Epithelial cell of proximal tubule (primary cell): ENCODE data around the gene PROSER3. TPM values are rescaled to one million over a fixed set of nuclear protein-coding genes. Genes with fewer than 3 reads are reported as not detected.

ENCODE experiments used
- DNase-seq: peaks from one replicate; pipeline ENCODE4 v3.0.0-alpha.2; 2011; ENCODE audit warnings: low read depth
- H3K4me3 ChIP-seq: 2 replicates; pipeline ENCODE4 v1.5.1; 2011; ENCODE audit warnings: low read depth, mild to moderate bottlenecking, low read length
- total RNA-seq: library from RNA; depleted of rRNA; stranded (reverse); fragments of >200 nt; gene quantifications from 2 replicates; pipeline ENCODE4 v1.2.3, GENCODE V29; 2015
- TF ChIP-seq, protein P1 (sequence below): conservative IDR thresholded peaks from 2 replicates; pipeline ENCODE4 v1.5.1; 2012; ENCODE audit warnings: low read depth, mild to moderate bottlenecking, low read length

The PROSER3 gene
- total RNA-seq, 1 donor from 2014 or later = 14.7 TPM

GRCh38 chr19:35714601-35715354, 43.2 kb upstream of the PROSER3 start:
- DNase-seq = no peak
- TF ChIP-seq, protein P1, sequence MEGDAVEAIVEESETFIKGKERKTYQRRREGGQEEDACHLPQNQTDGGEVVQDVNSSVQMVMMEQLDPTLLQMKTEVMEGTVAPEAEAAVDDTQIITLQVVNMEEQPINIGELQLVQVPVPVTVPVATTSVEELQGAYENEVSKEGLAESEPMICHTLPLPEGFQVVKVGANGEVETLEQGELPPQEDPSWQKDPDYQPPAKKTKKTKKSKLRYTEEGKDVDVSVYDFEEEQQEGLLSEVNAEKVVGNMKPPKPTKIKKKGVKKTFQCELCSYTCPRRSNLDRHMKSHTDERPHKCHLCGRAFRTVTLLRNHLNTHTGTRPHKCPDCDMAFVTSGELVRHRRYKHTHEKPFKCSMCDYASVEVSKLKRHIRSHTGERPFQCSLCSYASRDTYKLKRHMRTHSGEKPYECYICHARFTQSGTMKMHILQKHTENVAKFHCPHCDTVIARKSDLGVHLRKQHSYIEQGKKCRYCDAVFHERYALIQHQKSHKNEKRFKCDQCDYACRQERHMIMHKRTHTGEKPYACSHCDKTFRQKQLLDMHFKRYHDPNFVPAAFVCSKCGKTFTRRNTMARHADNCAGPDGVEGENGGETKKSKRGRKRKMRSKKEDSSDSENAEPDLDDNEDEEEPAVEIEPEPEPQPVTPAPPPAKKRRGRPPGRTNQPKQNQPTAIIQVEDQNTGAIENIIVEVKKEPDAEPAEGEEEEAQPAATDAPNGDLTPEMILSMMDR = no peak
- no peak overlapping the region for H3K4me3 ChIP-seq

DNA sequence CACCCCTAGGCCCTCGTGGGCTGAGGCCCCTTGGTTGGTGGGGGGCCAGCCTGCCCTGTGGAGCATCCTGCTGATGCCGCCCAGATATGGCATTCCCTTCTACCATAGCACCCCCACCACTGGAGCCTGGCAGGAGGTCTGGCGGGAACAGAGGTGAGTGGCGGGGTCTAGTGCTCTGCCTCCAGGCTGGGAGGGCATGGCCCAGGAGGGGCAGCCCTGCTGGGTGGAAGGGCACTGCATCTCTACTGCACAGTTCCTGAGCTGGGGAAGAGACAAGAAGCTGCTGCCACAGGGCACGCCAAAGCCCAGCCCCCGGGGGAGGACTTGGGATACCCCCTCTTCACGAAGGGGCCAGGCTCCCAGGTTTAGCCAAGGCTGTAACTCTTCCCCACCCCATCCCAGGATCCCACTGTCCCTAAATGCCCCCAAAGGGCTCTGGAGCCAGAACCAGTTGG, 42.6 kb upstream of the PROSER3 start:
- TF ChIP-seq, protein P1 = no peak
- no peak for DNase-seq
- peak overlapping the region; percentile 78 for H3K4me3 ChIP-seq

DNA sequence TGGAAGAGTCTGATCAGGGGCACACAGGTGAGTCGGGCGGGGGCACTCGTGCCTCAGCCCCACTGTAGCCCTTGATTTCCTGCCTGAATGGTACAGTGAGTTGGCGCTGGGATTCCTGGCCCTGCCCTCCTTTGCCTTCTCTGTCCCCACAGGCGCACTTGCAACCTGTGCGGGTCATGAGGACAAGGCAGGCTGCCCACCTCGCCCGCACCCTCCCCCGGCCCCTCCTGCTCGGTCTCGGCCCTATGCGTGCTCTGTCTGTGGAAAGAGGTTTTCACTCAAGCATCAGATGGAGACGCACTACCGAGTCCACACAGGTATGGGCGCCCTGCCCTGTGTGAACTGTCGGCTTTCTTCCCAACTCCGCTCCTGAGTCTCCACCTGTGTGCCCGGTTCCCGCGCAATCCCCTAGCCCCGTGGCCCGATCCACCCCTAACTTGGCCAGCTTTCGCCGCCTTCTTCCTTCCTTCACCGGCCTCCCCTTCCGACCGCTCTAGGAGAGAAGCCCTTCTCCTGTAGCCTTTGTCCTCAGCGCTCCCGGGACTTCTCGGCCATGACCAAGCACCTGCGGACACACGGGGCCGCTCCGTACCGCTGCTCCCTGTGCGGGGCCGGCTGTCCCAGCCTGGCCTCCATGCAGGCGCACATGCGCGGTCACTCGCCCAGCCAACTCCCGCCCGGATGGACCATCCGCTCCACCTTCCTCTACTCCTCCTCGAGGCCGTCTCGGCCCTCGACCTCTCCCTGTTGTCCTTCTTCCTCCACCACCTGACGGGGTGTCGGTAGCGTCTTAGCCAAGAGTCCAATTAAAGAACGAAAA, 41.8 kb upstream of the PROSER3 start:
- DNase-seq = no peak
- TF ChIP-seq, protein P1 = no peak
- H3K4me3 ChIP-seq = peak overlapping the region; percentile 78

DNA sequence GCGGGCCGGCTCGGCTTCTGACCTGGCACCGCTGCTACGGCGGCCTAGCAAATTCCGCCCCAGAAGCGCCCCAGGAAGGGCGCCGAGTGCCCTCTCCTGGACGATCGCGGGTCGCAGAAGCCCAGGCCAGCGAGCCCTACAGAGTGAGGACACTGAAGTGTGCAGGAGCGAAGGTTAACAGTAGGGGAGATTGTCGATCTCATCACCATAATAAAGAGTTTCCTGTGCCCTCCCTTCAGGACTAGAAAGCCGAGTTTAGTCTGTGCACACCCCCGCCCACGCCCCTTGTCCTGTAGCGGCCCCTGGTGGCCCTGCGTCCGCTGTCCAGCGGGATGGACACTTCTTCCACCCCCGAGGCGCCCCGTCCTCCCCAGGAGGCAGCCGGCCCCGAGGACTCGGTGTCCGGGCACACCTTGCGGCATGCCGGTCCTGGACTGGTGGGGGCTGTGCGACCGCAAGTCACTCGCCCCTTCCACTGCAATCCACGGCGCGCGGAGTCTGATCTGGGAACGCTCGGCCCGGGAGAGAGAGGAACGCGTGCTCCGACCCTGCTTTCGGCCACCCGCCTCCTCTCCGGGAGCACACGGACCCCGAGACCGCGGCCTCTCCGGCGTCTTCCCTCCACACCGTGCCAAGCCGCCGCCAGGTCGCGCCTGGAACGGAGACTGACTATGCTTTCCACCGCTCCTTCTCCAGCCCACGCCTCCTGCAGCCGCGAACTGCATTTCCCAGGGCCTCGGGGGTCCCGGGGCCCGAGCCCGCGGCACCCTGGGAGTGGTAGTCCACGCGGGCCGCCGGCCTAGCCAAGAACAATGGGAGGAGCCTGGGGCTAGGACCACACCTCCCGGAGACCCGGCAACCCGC, 40.9 kb upstream of the PROSER3 start:
- H3K4me3 ChIP-seq = peak overlapping the region; percentile 78
- TF ChIP-seq, protein P1 = peak; percentile 87
- DNase-seq = peak; percentile 47

DNA sequence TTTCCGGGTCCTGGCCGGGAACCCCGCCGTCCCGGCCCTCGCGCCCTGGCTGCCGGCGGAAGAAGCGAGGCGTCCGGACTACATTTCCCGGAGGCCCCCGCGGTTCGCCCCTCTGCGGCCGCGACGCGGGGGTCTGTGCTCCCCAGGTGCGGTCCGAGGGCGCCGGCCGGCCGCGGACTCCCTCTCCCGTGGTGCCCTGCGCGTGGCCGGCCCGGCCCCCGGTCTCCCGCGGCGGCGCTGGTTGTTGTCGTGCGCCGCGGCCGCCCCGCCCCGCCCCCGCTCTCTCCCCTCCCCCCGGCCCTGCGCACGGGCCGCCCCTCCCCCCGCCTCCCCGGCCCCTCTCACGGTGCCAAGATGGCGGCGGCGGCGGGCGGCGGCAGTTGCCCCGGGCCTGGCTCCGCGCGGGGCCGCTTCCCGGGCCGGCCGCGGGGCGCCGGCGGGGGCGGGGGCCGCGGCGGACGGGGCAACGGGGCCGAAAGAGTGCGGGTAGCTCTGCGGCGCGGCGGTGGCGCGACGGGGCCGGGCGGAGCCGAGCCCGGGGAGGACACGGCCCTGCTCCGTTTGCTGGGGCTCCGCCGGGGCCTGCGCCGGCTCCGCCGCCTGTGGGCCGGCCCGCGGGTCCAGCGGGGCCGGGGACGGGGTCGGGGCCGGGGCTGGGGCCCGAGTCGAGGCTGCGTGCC, 40.2 kb upstream of the PROSER3 start, which contains the start of gene KMT2B:
Gene KMT2B (plus strand): TSS at position 339 of the 680 bp plus-strand sequence. CDS start 16 bp downstream, at position 355.
- TF ChIP-seq, protein P1 = no peak

DNA sequence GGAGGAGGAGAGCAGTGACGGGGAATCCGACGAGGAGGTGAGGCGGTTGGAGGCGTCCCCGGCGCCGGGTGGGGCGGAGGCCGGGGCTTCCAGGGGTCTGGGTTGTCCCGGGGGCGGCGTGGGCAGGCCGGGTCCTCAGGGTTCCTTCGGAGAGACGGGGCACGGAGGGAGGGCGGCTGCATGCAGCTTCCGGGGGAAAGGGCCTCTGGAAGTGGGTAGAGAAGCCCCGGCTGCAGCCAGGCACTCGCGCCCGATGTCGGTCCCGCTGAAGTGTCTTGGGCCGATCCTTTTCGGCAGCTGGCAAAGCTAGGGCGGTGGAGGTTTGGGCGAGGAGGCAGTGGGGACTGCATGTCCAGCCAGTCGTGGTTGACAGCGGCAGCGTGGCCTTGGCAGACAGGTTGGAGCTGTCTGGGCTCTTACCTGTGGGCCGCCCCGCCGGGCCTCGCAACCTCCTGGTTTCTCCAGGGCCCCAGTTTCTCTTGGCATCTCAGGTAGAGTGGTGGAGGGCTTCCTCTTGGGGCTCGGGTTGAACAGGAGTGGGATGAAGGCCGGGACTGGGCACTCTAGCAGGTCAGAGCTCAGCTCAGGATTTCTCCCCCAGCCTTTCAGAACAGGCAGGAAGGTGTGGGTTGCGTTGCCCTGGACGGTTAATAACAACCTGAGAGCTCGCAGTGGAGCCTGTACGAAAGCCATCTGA, 39.5 kb upstream of the PROSER3 start:
- DNase-seq = no peak
- peak overlapping the region; percentile 82 for H3K4me3 ChIP-seq
- TF ChIP-seq, protein P1 = no peak

More for the DNA sequence above, 40.2 kb upstream of the PROSER3 start, which contains the start of gene KMT2B:
- no peak for DNase-seq
- H3K4me3 ChIP-seq = peak within 1 kb of the TSS; percentile 82
